HepG2 (cell line): ENCODE measurements around the gene GLYATL1B.

Experiments used
- ASH2L ChIP-seq: fragments of 300-600, 200-600 bp; sonication (generic); IDR thresholded peaks from 2 replicates; pipeline ENCODE4 v1.7.0; 2017; ENCODE audit warnings: low read depth, mild to moderate bottlenecking, moderate library complexity, mixed read lengths, low read length; ENCODE audit not compliant: insufficient read length
- MYC ChIP-seq: sonication (generic); formaldehyde crosslinking; IDR thresholded peaks from 2 replicates; pipeline ENCODE4 v1.9.0; 2021; ENCODE audit warnings: missing genetic modification reagents, borderline replicate concordance
- PCBP1 ChIP-seq: fragments of 200-400 bp; formaldehyde crosslinking; IDR thresholded peaks from 2 replicates; pipeline ENCODE4 v1.6.1; 2017; ENCODE audit warnings: mild to moderate bottlenecking, low read depth, low read length, borderline replicate concordance
- POLR2A ChIP-seq, 2 experiments: IDR thresholded peaks; 2 replicates each; pipeline ENCODE4 v1.6.1; 2011; ENCODE audit warnings: low read depth in 2 of 2, low read length in 2 of 2, mild to moderate bottlenecking in 1 of 2, moderate library complexity in 1 of 2; ENCODE audit not compliant: insufficient read depth in 1 of 2
- RAD21 ChIP-seq: fragments of 450-650 bp; formaldehyde crosslinking; IDR thresholded peaks from 2 replicates; pipeline ENCODE4 v1.5.0; 2020; ENCODE audit warnings: mild to moderate bottlenecking
- TFE3 ChIP-seq: IDR thresholded peaks from 2 replicates; pipeline ENCODE4 v1.6.1; 2016
- UBTF ChIP-seq: sonication (generic); formaldehyde crosslinking; IDR thresholded peaks from 2 replicates; pipeline ENCODE4 v1.4.0; 2020; ENCODE audit warnings: mild to moderate bottlenecking, missing genetic modification reagents
- ZBTB10 ChIP-seq: sonication (generic); formaldehyde crosslinking; IDR thresholded peaks from 2 replicates; pipeline ENCODE4 v1.4.0; 2020; ENCODE audit warnings: missing genetic modification reagents, borderline replicate concordance

GRCh38 chr11:59106363-59107336, 20.5 kb downstream of the GLYATL1B start, which contains the start of gene FAM111B:
- TF ChIP-seq ASH2L, result peak; percentile 14
- no peak for TF ChIP-seq PCBP1
- TF ChIP-seq RAD21 (CRISPR knock-in tag), result no peak
- TF ChIP-seq TFE3, result no peak
- no peak; the same call in 1 of the 2 replicates for TF ChIP-seq MYC (CRISPR knock-in tag)
- no peak for TF ChIP-seq ZBTB10 (CRISPR knock-in tag)
- no peak for TF ChIP-seq UBTF (CRISPR knock-in tag)
- TF ChIP-seq POLR2A (IDR thresholded peaks at IDR 0.05; ENCODE audit: insufficient read depth in 1 of 2, low read depth in 2 of 2, low read length in 2 of 2), result peak; percentile 54 to 61; a peak in 3 of 4 replicates
